Neutrophil (primary cell): ENCODE measurements around the gene GPA33.

Source experiments
- H3K27ac ChIP-seq: fragments of 200-600 bp; sonication (generic); 2 replicates; pipeline ENCODE4 v1.5.1; 2016; ENCODE audit warnings: mild to moderate bottlenecking, moderate library complexity
- H3K27me3 ChIP-seq: fragments of 200-600 bp; sonication (generic); 2 replicates; pipeline ENCODE4 v1.6.0; 2016; ENCODE audit warnings: mild to moderate bottlenecking
- H3K36me3 ChIP-seq: fragments of 200-600 bp; sonication (generic); 2 replicates; pipeline ENCODE4 v1.5.1; 2017
- H3K4me1 ChIP-seq, 2 experiments: fragments of 200-600 bp in 1 of 2; sonication (generic) in 1 of 2; 1 replicate in 1 of 2; 2 replicates in 1 of 2; pipeline versions ENCODE4 v1.5.1 to v1.6.1; 2013 to 2016; ENCODE audit warnings: low read depth in 1 of 2, low read length in 1 of 2, mild to moderate bottlenecking in 1 of 2, moderate library complexity in 1 of 2; ENCODE audit not compliant: control insufficient read depth in 1 of 2, insufficient read depth in 1 of 2
- H3K4me3 ChIP-seq, 2 experiments: fragments of 200-600 bp in 1 of 2; sonication (generic) in 1 of 2; 1 replicate in 1 of 2; 2 replicates in 1 of 2; pipeline ENCODE4 v1.5.1; 2013 to 2016; ENCODE audit warnings: low read depth in 1 of 2, low read length in 1 of 2, mild to moderate bottlenecking in 1 of 2, moderate library complexity in 1 of 2
- H3K9me3 ChIP-seq: fragments of 200-600 bp; sonication (generic); 2 replicates; pipeline ENCODE4 v1.5.1; 2016
- TF ChIP-seq, protein P1 (sequence below): fragments of 200-600 bp; sonication (generic); IDR thresholded peaks from 2 replicates; pipeline ENCODE4 v1.5.1; 2016; ENCODE audit warnings: antibody characterized with exemption

The GPA33 gene

DNA sequence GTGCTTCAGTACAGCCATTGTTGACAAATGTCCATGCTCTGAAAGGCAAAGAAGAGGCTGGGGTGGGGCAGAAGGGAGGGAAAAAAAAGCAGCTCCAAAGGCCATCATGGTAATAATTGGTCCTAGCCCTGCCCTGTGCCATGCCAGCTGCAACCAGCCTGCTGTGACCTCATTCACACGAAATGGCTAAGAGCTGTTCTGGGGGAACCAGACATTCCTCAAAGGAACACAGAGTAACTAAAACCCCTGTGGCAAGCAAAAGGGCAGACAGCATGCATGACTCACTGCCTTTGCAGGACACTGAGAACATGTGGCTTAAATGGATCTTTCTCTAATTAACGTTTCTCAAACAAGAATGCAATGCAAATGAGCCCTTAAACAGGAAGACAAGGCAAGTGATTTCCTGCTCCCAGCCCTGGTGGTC lies 46.0 kb upstream of the GPA33 start:
- Histone ChIP-seq H3K9me3 (no peaks in the 10 kb centered on the region), H3K4me3 (no peak overlapping the region), H3K4me1 (no peaks in the 10 kb centered on the region), H3K36me3 (no peaks in the 10 kb centered on the region), H3K27me3 (peaks cover 19% of the 10 kb centered on the region), H3K27ac (no peak overlapping the region)
- TF ChIP-seq, protein P1, sequence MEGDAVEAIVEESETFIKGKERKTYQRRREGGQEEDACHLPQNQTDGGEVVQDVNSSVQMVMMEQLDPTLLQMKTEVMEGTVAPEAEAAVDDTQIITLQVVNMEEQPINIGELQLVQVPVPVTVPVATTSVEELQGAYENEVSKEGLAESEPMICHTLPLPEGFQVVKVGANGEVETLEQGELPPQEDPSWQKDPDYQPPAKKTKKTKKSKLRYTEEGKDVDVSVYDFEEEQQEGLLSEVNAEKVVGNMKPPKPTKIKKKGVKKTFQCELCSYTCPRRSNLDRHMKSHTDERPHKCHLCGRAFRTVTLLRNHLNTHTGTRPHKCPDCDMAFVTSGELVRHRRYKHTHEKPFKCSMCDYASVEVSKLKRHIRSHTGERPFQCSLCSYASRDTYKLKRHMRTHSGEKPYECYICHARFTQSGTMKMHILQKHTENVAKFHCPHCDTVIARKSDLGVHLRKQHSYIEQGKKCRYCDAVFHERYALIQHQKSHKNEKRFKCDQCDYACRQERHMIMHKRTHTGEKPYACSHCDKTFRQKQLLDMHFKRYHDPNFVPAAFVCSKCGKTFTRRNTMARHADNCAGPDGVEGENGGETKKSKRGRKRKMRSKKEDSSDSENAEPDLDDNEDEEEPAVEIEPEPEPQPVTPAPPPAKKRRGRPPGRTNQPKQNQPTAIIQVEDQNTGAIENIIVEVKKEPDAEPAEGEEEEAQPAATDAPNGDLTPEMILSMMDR: no peak

DNA sequence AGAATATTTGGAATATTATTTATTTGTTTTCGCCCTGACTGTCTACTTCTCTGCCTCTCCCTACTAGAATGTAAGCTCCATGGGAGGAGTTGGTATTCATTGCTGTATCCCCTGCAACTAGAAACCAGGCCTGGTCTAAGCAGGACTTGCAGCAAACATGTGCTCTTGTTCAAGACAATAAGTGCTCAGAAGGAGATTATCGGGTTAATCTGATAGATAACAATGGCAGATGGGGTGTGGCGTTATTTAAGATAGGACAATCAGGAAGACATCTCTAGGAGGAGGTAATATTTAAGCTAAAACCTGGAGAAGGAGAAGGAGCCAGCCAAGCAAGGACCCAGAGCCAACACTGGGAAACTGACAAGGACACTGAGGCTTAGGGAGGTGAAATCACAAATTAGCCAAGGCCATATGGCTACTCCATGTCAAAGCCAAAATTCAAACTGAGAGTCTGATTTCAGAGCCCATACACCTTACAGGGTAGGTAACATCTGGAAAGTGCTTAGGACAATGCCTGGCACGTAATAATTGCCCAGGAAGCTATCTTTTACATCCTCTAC lies 45.2 kb upstream of the GPA33 start:
- H3K4me3 ChIP-seq: no peak overlapping the region
- no peaks in the 10 kb centered on the region for H3K36me3 ChIP-seq
- no peak overlapping the region for H3K27ac ChIP-seq
- H3K4me1 ChIP-seq: no peaks in the 10 kb centered on the region
- TF ChIP-seq, protein P1: no peak
- peaks cover 27% of the 10 kb centered on the region for H3K27me3 ChIP-seq
- no peaks in the 10 kb centered on the region for H3K9me3 ChIP-seq

DNA sequence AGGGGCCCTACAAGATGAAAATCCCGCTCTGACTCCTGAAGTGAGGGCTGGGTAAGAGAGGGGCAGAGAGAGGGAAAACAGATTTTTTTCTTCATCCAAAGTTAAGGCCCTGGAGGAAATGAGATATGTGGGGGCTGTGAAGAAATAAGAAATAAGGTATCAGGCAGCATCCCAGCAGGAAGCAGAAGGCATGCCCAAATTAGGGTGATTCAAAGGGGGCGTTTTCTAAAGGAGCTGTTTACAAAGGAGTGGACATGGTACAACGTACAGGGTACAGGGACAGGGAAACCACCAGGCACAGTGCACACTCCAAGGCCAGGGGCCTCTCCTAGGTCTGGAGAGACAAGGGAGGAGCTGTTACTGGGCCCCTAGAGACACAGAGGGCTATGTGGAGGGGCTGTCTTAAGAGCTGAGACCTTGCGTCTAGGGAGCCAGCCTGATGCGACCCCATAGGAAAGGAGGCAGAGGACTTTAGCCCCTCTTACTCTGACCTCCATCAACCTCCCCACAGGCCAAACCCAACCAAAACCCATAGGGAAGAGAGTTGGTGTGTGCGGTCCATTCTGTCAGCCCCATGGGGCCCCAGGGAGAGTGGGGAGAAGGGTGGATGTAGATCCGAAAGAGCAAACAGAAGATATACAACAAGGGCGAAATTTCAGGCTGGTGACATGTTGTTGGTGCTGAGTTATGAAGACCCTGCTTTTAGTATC lies 42.3 kb upstream of the GPA33 start:
- Histone ChIP-seq H3K4me3 (no peak overlapping the region), H3K9me3 (no peaks in the 10 kb centered on the region), H3K36me3 (no peaks in the 10 kb centered on the region), H3K27me3 (peaks cover 42% of the 10 kb centered on the region), H3K4me1 (no peaks in the 10 kb centered on the region), H3K27ac (no peak overlapping the region)
- TF ChIP-seq, protein P1: no peak

DNA sequence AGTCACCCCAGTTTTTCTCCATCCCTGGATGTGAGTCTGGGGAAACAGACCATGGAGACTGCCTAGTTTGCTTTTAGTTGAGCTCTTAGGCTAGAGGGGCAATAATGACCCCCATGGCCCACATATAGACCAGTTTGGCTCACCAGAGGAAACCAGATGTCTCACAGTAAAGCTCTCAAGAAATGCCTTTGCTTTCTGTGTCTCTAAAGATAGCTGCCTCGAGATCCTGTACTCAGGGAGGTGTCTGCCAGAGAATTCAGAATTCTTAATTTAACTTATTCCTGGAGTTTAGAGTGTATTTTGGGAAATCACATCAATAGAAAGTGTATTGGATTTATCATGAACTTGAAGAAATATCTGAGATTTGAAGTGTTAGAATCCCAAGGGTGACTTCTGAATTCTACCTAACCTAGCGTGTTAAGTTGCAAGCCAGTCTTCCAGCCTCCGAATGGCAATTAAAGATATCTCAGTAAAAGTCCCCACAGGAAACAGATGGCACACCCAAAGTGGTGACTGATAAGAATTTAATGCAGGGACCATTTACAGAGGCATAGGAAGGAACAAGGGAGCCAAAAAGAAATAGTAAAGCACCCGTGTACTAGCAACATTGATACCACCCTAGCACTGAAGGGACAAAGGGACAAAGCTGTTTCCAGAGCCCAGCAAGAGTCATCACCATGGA lies 40.8 kb upstream of the GPA33 start:
- H3K27ac ChIP-seq: no peak overlapping the region
- TF ChIP-seq, protein P1: no peak
- H3K4me3 ChIP-seq: no peak overlapping the region
- no peaks in the 10 kb centered on the region for H3K9me3 ChIP-seq
- H3K27me3 ChIP-seq: peaks cover 39% of the 10 kb centered on the region
- no peaks in the 10 kb centered on the region for H3K4me1 ChIP-seq
- H3K36me3 ChIP-seq: no peaks in the 10 kb centered on the region

DNA sequence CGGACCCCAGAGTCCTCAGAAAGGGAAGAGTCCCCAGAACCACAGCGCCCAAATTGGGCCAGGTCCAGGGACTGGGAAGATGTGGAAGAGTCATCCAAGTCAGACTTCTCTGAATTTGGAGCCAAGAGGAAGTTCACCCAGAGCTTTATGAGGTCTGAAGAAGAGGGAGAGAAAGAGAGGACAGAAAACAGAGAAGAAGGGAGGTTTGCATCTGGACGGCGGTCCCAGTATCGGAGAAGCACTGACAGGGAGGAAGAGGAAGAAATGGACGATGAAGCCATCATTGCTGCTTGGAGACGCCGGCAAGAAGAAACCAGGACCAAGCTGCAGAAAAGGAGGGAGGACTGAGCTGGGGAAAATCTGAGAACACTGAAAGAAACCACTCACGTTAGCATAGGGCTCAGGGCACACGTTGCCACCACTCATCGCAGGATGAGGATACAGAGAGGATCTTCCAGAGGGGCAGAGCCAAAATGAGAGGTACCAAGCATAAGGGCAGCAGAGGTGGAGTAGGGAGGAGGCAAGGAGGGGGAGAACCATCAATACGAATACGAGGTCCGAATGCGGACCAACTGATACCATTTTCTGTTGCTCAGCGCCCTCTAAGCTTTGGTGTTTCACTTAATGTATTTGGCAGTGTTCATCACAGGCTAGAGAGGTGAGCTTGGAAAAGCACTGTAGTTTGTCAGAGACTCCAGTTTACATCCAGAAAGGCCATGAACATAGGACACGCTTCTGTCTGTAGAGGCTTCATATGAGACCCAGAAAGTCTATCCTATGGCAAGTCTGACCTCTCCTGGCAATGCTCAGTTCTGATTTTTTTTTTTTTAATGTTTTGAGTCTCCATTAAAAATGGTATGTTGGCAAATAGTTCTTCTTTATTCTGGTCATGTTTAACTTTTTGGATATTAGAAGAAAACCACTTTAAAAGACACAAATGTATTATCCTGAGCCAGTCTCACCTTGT lies 38.4 kb upstream of the GPA33 start:
- H3K4me1 ChIP-seq: no peaks in the 10 kb centered on the region
- no peak overlapping the region for H3K4me3 ChIP-seq
- TF ChIP-seq, protein P1: no peak
- H3K27me3 ChIP-seq: peaks cover 35% of the 10 kb centered on the region
- no peaks in the 10 kb centered on the region for H3K36me3 ChIP-seq
- H3K27ac ChIP-seq: no peak overlapping the region
- no peaks in the 10 kb centered on the region for H3K9me3 ChIP-seq
